Right forelimb (tissue), 1 donor: ENCODE results near the gene NDUFV2.
A peak's percentile ranks its signal among the peaks of the same experiment; 100 is the strongest.

Experiments used
- DNase-seq: peaks from one replicate; pipeline ENCODE4 v3.0.0-alpha.2; 2018

Gene NDUFV2

GRCh38 chr18:9120796-9121195, 18.3 kb downstream of the NDUFV2 start:
- no peak for DNase-seq

- no peak for DNase-seq
These were observed 21.0 kb downstream of the NDUFV2 start for GRCh38 chr18:9123520-9123919.

DNA sequence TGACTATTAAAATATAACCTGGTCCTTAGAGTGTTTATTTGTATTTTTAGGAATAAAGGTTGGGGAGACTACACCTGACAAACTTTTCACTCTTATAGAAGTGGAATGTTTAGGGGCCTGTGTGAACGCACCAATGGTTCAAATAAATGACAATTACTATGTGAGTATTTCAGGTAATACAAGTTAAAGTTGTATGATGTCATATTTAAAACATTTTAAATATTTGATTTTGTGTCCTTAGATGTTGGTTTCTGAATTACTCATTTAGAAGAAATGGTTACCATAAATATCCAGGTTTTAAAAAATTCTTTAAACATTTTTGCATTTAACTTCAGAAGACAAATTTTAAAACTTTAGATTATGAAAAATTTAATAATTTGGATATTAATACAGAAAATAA, 22.3 kb downstream of the NDUFV2 start:
- no peak for DNase-seq

- DNase-seq, result no peak
These were observed 23.8 kb downstream of the NDUFV2 start for GRCh38 chr18:9126337-9126736.

GRCh38 chr18:9130195-9130594, 27.7 kb downstream of the NDUFV2 start:
- no peak for DNase-seq

GRCh38 chr18:9130806-9131205, 28.3 kb downstream of the NDUFV2 start:
- DNase-seq, result no peak

GRCh38 chr18:9132628-9133027, 30.1 kb downstream of the NDUFV2 start:
- no peak for DNase-seq

- DNase-seq, result no peak
These were observed 30.7 kb downstream of the NDUFV2 start for GRCh38 chr18:9133225-9133624.

- no peak for DNase-seq
These were observed 32.8 kb downstream of the NDUFV2 start for GRCh38 chr18:9135081-9135911.

DNA sequence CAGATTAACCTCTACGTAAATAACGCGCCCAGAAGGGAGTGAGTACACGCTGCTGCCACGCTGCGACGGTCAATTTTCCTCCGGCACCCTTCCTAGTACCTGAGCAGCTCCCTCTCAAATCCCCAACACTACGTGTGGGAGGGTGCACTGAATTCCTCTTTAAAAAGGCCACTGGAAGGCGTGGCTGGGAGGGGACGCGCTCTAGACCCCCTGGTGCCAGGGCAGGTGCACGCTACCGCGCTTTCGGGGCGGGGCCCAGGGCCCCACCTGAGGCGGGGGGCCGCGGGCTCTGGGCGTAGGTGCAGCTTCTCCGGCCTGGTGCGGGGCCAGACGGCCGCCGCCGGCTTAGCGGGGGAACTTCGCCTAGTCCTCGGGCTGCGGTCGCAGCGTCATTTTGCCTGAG, 33.4 kb downstream of the NDUFV2 start:
- peak; percentile 49 for DNase-seq

GRCh38 chr18:9136315-9137155, 34.0 kb downstream of the NDUFV2 start, which contains the start of gene ANKRD12:
ANKRD12 (plus strand) TSS chr18:9136781; CDS start chr18:9182433, 45,652 bp downstream.
- peak; percentile 98 for DNase-seq

- peak; percentile 80 for DNase-seq
These were observed 34.9 kb downstream of the NDUFV2 start for GRCh38 chr18:9137168-9138066.

DNA sequence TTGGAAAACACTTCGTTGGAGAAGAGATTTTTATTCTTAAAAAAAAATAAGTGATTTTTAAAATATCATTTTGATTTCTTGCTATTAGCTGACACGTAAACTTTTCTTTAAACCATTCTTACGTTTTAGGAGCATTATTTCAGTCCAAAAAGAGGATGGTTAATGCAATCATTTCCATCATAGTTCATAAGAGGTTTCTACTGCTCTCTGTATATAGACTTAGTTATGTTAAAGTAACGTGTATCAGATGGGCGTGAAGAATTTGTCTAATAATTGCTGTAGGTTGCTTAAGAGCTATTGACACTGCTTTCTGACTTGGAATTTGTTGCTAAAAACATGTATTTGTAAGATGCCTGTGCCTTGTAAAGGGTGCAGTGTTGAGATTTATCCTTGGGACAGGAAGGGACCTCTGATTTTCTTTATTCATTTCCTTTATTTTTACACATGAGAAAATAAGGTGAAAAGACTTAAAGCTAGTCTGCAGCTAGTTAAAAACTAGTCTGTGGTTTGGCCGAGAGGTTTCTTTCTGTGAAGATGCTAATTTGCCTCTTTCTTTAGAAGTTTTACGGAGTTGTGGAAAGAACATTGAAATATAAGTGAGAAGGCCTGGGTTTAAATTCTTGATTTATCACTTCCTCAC, 37.0 kb downstream of the NDUFV2 start:
- no peak for DNase-seq

DNA sequence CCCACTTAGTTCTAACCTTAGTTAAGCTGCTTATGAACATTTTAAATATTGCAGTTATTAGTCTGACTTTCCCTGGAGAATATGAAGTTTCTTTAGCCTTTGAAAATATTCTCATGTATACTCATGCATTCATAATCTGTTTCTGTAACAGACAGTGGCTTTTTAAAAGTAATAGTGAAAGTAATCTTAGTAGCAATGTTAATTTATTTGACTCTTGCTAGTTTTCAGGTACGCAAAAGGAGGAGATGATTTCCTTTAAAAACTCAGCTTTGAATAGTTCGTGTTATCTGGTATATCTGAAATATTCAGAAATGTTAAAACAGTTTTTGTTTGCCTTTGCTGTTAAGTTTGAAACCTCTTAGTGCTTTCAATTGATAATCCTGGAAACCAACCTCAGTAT, 37.9 kb downstream of the NDUFV2 start:
- DNase-seq, result no peak

DNA sequence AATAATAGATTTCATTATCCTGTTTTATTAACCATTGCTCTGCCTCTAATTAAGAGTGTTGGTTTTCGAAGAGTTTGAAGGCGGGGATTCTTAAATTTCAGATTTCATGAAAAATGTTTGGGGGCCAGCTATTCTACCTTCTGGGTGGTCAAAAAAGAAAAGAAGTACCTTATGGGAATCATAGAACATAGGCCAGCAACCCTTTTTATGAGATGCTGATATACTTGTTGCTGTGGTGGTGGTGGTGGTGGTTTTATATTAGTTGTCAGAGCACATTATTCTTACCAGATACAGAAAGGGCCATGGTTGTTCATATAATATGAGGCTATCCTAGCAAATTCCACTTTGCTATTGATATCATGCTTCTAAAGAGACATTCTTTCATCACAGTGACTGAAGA, 38.5 kb downstream of the NDUFV2 start:
- no peak for DNase-seq

DNA sequence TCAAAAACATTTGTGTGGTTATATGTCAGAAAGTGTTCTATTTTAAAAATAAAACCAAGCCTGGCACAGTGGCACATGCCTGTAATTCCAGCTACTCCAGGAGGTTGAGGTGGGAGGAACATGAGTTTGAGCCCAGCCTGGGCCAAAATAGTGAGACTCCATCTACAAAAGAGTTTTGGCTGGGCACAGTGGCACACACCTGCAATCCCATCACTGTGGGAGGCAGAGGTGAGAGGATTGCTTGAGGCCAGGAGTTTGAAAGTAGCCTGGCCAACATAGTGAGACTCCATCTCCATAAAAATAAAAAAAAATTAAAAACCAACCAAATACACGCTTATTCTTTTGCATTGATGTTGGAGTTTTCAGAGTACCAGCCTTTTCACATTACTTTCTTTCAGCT, 43.7 kb downstream of the NDUFV2 start:
- DNase-seq, result no peak

GRCh38 chr18:9147440-9148202, 45.1 kb downstream of the NDUFV2 start:
- DNase-seq, result no peak

- DNase-seq, result no peak
These were observed 45.7 kb downstream of the NDUFV2 start for GRCh38 chr18:9148203-9148552.

DNA sequence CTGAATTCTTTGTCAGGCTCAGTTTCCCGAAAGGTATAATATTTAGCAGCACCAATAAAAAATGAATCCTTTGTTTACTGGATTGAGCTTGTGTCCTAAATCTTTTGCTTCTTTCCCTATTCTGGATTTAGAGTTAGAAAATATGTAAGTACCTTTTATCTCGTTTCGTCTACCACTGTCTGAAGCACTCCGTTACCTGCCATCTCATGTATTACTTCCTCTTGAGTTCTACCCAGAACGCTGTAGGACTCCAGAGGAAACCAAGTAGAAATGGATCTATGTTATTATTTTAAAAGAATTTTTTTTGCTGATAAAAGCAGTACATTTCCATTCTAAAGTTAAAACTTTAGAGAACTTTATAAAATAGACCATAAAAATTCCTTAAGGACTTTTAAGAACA, 47.6 kb downstream of the NDUFV2 start:
- no peak for DNase-seq

DNA sequence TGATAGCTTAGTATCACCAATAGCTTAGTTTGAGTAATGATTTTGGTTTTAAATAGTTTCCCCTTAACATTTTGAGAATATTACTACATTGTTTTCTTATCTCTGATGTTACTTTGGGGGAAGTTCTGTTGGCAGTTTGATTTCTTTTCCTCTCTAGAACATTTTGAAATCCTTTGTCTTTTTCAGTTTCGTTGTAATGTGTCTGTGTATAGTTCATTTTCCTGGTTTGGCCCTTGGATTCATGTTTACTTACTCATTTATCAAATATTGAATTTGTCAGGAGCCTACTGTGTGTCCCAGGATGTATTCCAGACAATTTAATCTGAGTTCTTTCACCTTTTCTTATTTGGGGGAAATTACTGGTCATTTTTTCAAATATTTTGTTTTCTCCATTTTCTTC, 50.8 kb downstream of the NDUFV2 start:
- no peak for DNase-seq

- no peak for DNase-seq
These were observed 54.2 kb downstream of the NDUFV2 start for GRCh38 chr18:9156604-9157249.
